NCI-H460 (cell line): ENCODE data around the gene RAPGEF3. TPM values are rescaled to one million over a fixed set of nuclear protein-coding genes. Genes with fewer than 3 reads are reported as not detected.

Source experiments
- DNase-seq: peaks from one replicate; pipeline ENCODE4 v3.0.0-alpha.2; 2016; ENCODE audit warnings: low read depth; ENCODE audit errors: extremely low read depth
- total RNA-seq: library from RNA; depleted of rRNA; stranded (reverse); fragments of >200 nt; shearing (Covaris generic); gene quantifications from 2 replicates; pipeline ENCODE4 v1.2.3, GENCODE V29; 2014

The RAPGEF3 gene
- total RNA-seq, 1 experiment from 2014 or later = 10.8 TPM

GRCh38 chr12:47777741-47778558 is 19.3 kb upstream of the RAPGEF3 start:
- no peak for DNase-seq

GRCh38 chr12:47777151-47777550 is 18.5 kb upstream of the RAPGEF3 start:
- no peak for DNase-seq

GRCh38 chr12:47776471-47777143 is 17.9 kb upstream of the RAPGEF3 start:
- no peak for DNase-seq

GRCh38 chr12:47775100-47775911 is 16.6 kb upstream of the RAPGEF3 start:
- DNase-seq = no peak

- no peak for DNase-seq
Observed at GRCh38 chr12:47774663-47775062, 16.0 kb upstream of the RAPGEF3 start.

GRCh38 chr12:47773858-47774580 is 15.3 kb upstream of the RAPGEF3 start:
- DNase-seq = no peak

GRCh38 chr12:47773062-47773857 is 14.6 kb upstream of the RAPGEF3 start, which contains the start of gene SLC48A1:
Gene SLC48A1, plus strand, starts transcription at chr12:47773238. Its CDS starts 67 bp downstream, at chr12:47773305.
- DNase-seq = no peak

GRCh38 chr12:47772738-47773061 is 14.0 kb upstream of the RAPGEF3 start:
- no peak for DNase-seq

- DNase-seq = no peak
Observed at GRCh38 chr12:47772094-47772660, 13.5 kb upstream of the RAPGEF3 start.

- DNase-seq = no peak
Observed at GRCh38 chr12:47771304-47771703, 12.6 kb upstream of the RAPGEF3 start.

- DNase-seq = no peak
Observed at GRCh38 chr12:47770086-47770726, 11.5 kb upstream of the RAPGEF3 start.

- DNase-seq = no peak
Observed at GRCh38 chr12:47769234-47770085, 10.8 kb upstream of the RAPGEF3 start.

- DNase-seq = no peak
Observed at GRCh38 chr12:47768323-47768811, 9.7 kb upstream of the RAPGEF3 start.

- no peak for DNase-seq
Observed at GRCh38 chr12:47767216-47767724, 8.6 kb upstream of the RAPGEF3 start.

- DNase-seq = no peak
Observed at GRCh38 chr12:47766502-47767215, 8.0 kb upstream of the RAPGEF3 start.

- no peak for DNase-seq
Observed at GRCh38 chr12:47763481-47764346, 5.0 kb upstream of the RAPGEF3 start.
